ENCODE measurements around the gene AGAP5. TPM values are rescaled to one million over a fixed set of nuclear protein-coding genes. Genes with fewer than 3 reads are reported as not detected.

AGAP5 gene
- total and polyA plus RNA-seq, 9 of the 15 experiments (the other 6 are each of a cell fraction or from before 2014, with no cell fraction given) = 0.32 to 7.5 (median 5.3) TPM

DNA sequence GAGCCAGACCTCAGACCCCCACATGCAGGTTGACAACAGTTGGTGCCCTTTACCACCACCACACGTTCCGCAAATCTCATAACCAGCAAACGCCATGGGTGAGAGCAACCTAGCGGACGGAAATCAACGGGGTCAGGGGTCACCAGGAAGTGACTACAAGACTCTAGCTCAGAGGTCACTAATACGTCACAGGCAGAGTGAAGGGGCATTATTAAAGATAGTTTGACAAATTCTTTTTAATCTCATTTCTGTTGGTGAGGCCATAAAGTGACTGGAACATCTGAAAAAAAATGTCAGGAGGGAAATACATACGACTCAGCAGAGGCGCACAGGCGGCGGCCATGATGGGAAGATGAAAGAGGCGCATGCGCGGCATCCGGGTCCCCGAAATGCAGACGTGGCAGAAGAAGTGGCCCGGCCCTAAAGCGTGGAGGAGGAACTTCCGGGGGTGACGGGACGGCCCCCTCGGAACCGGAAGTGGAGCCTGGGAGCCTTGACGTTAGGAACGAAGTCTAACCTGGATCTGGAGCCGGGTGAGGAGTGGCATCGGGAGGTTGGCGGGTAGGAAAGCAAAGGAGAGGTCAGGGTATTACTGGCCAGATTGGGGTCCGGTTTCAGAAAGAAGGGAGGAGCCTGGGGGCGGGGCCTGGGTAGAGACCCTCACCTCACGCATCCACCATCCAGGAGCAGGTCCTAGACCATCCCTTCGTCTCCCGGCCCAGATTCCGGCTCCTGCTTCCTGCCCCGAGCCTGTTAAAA, 46.2 kb upstream of the AGAP5 start, which contains the start of gene SEC24C (continued):
- no peak; a peak in 1 of 4 replicates for TF ChIP-seq SIX5 (IDR thresholded peaks at IDR 0.05; ENCODE audit: borderline replicate concordance in 1 of 2, insufficient read depth in 1 of 2, low read depth in 1 of 2, low read length in 2 of 2)
- no peak for TF ChIP-seq IRF2 (CRISPR knock-in tag; IDR thresholded peaks at IDR 0.05)
- TF ChIP-seq MTA1 (IDR thresholded peaks at IDR 0.05; ENCODE audit: borderline replicate concordance) = no peak
- TF ChIP-seq, protein P1, sequence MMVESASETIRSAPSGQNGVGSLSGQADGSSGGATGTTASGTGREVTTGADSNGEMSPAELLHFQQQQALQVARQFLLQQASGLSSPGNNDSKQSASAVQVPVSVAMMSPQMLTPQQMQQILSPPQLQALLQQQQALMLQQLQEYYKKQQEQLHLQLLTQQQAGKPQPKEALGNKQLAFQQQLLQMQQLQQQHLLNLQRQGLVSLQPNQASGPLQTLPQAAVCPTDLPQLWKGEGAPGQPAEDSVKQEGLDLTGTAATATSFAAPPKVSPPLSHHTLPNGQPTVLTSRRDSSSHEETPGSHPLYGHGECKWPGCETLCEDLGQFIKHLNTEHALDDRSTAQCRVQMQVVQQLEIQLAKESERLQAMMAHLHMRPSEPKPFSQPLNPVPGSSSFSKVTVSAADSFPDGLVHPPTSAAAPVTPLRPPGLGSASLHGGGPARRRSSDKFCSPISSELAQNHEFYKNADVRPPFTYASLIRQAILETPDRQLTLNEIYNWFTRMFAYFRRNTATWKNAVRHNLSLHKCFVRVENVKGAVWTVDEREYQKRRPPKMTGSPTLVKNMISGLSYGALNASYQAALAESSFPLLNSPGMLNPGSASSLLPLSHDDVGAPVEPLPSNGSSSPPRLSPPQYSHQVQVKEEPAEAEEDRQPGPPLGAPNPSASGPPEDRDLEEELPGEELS (CRISPR knock-in tag; IDR thresholded peaks at IDR 0.05; ENCODE audit: borderline replicate concordance) = 0 out of 2 replicates have a peak, but pooled peaks have one; percentile 32
- TF ChIP-seq DNMT1 (IDR thresholded peaks at IDR 0.05) = no peak
- TF ChIP-seq ZNF121 (CRISPR knock-in tag; conservative IDR thresholded peaks at IDR 0.05) = no peak
- no peak for TF ChIP-seq ZNF551 (CRISPR knock-in tag; IDR thresholded peaks at IDR 0.05)
- TF ChIP-seq, protein P2, sequence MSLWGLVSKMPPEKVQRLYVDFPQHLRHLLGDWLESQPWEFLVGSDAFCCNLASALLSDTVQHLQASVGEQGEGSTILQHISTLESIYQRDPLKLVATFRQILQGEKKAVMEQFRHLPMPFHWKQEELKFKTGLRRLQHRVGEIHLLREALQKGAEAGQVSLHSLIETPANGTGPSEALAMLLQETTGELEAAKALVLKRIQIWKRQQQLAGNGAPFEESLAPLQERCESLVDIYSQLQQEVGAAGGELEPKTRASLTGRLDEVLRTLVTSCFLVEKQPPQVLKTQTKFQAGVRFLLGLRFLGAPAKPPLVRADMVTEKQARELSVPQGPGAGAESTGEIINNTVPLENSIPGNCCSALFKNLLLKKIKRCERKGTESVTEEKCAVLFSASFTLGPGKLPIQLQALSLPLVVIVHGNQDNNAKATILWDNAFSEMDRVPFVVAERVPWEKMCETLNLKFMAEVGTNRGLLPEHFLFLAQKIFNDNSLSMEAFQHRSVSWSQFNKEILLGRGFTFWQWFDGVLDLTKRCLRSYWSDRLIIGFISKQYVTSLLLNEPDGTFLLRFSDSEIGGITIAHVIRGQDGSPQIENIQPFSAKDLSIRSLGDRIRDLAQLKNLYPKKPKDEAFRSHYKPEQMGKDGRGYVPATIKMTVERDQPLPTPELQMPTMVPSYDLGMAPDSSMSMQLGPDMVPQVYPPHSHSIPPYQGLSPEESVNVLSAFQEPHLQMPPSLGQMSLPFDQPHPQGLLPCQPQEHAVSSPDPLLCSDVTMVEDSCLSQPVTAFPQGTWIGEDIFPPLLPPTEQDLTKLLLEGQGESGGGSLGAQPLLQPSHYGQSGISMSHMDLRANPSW (CRISPR knock-in tag; IDR thresholded peaks at IDR 0.05) = no peak
- TF ChIP-seq HNRNPK (IDR thresholded peaks at IDR 0.05; ENCODE audit: low read depth, low read length, poor library complexity, severe bottlenecking) = no peak
- TF ChIP-seq RFX1 (IDR thresholded peaks at IDR 0.05) = no peak; the same call in 1 of the 2 replicates
- TF ChIP-seq MEF2A (IDR thresholded peaks at IDR 0.05; ENCODE audit: control insufficient read depth, low read depth, low read length) = no peak
- TF ChIP-seq RBM15 (IDR thresholded peaks at IDR 0.05; ENCODE audit: insufficient read depth, low read length) = no peak
- TF ChIP-seq HDAC6 (IDR thresholded peaks at IDR 0.05; ENCODE audit: low read depth, low read length) = no peak
- TF ChIP-seq, protein P3, sequence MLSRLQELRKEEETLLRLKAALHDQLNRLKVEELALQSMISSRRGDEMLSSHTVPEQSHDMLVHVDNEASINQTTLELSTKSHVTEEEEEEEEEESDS (CRISPR knock-in tag; IDR thresholded peaks at IDR 0.05) = no peak
- TF ChIP-seq NCOA6 (IDR thresholded peaks at IDR 0.05) = no peak
- TF ChIP-seq BCL6 (CRISPR knock-in tag; IDR thresholded peaks at IDR 0.05) = peak; percentile 80
- TF ChIP-seq SRSF7 (optimal IDR thresholded peaks at IDR 0.05; ENCODE audit: low read depth, low read length) = no peak
- no peak for TF ChIP-seq NR3C1 (CRISPR knock-in tag; IDR thresholded peaks at IDR 0.05)
- no peak for TF ChIP-seq TCF3 (CRISPR knock-in tag; IDR thresholded peaks at IDR 0.05)
- no peak for TF ChIP-seq COPS2 (conservative IDR thresholded peaks at IDR 0.05)
- TF ChIP-seq CCAR2 (IDR thresholded peaks at IDR 0.05; ENCODE audit: low read depth, low read length) = no peak
